ENCODE results near the gene LDLRAP1.

- TF ChIP-seq BHLHE40 (IDR thresholded peaks at IDR 0.05; ENCODE audit: borderline replicate concordance) (no peak), FOXK2 (IDR thresholded peaks at IDR 0.05) (no peak), NFRKB (IDR thresholded peaks at IDR 0.05) (no peak), SP1 (IDR thresholded peaks at IDR 0.05) (no peak), TARDBP (IDR thresholded peaks at IDR 0.05) (no peak), PKNOX1 (IDR thresholded peaks at IDR 0.05) (no peak), ZNF384 (IDR thresholded peaks at IDR 0.05) (no peak), FOXM1 (IDR thresholded peaks at IDR 0.05; ENCODE audit: borderline replicate concordance) (no peak)
Observed at GRCh38 chr1:25525361-25525688, 18.1 kb upstream of the LDLRAP1 start.
